K562 (cell line): ENCODE measurements around the gene FIBP. TPM values are rescaled to one million over a fixed set of nuclear protein-coding genes. Genes with fewer than 3 reads are reported as not detected.

Source experiments
- BCOR ChIP-seq: fragments of 450-650 bp; IDR thresholded peaks from 2 replicates; pipeline ENCODE4 v1.6.1; 2016
- CBFA2T3 ChIP-seq: fragments of 450-650 bp; IDR thresholded peaks from 2 replicates; pipeline ENCODE4 v1.6.1; 2017
- FOS ChIP-seq: IDR thresholded peaks from 3 replicates; pipeline ENCODE4 v1.6.1; 2011; ENCODE audit not compliant: insufficient read length; ENCODE audit errors: extremely low read depth
- ID3 ChIP-seq, 2 experiments: fragments of 250-450 bp in 1 of 2; fragments of 450-650 bp in 1 of 2; sonication (Bioruptor Pico) in 1 of 2; IDR thresholded peaks; 2 replicates each; pipeline versions ENCODE4 v1.6.1 to v1.8.0; 2016 to 2021; ENCODE audit warnings: mild to moderate bottlenecking in 2 of 2, moderate library complexity in 2 of 2, missing compliant biosample characterization in 1 of 2, missing genetic modification characterization in 1 of 2
- IRF1 ChIP-seq: sonication (generic); formaldehyde crosslinking; IDR thresholded peaks from 2 replicates; pipeline ENCODE4 v1.8.0; 2022; ENCODE audit warnings: missing genetic modification reagents, mild to moderate bottlenecking, borderline replicate concordance
- KLF16 ChIP-seq: IDR thresholded peaks from 2 replicates; pipeline ENCODE4 v1.6.1; 2016; ENCODE audit warnings: antibody characterized with exemption
- NKRF ChIP-seq: fragments of 450-650 bp; IDR thresholded peaks from 2 replicates; pipeline ENCODE4 v1.6.1; 2016; ENCODE audit warnings: borderline replicate concordance
- POLR2B ChIP-seq: fragments of 450-650 bp; IDR thresholded peaks from 2 replicates; pipeline ENCODE4 v1.6.1; 2018; ENCODE audit warnings: low read depth; ENCODE audit not compliant: partially characterized antibody
- PPARD ChIP-seq: fragments of 250-450 bp; sonication (Bioruptor Pico); IDR thresholded peaks from 2 replicates; pipeline ENCODE4 v1.8.0; 2022; ENCODE audit warnings: inconsistent platforms, mild to moderate bottlenecking, moderate library complexity
- SETDB1 ChIP-seq: IDR thresholded peaks from one replicate; pipeline ENCODE4 v1.6.1; 2012; ENCODE audit warnings: low read length, control low read depth, inconsistent platforms
- ZC3H4 ChIP-seq: sonication (generic); formaldehyde crosslinking; IDR thresholded peaks from 2 replicates; pipeline ENCODE4 v1.9.0; 2021; ENCODE audit warnings: missing genetic modification reagents, borderline replicate concordance
- ZNF318 ChIP-seq, 2 experiments: fragments of 450-650 bp; IDR thresholded peaks; 2 replicates each; pipeline ENCODE4 v1.6.1; 2016; ENCODE audit warnings: mild to moderate bottlenecking in 2 of 2, borderline replicate concordance in 1 of 2, low read depth in 1 of 2, moderate library complexity in 1 of 2
- ZNF398 ChIP-seq: fragments of 250-450 bp; sonication (Bioruptor Pico); IDR thresholded peaks from 2 replicates; pipeline ENCODE4 v1.8.0; 2021; ENCODE audit warnings: moderate library complexity, mild to moderate bottlenecking, inconsistent platforms
- polyA plus RNA-seq, 8 experiments: library from polyadenylated mRNA; depleted of rRNA in 4 of 8; stranded (reverse) in 5 of 8; unstranded in 3 of 8; fragments of >200 nt; fragmentation: Nextera tagmentation in 2 of 8; fragmentation: Illumina TruSeq in 1 of 8; extraction: Ambion mirVana in 2 of 8; extraction: Trizol in 1 of 8; gene quantifications; 2 replicates each; pipeline versions ENCODE4 v1.2.1 to v1.2.3, GENCODE V29; 2011 to 2014; ENCODE audit warnings: inconsistent platforms in 1 of 8, missing spikeins in 1 of 8
- total RNA-seq, 7 experiments: library from RNA; depleted of rRNA in 6 of 7; stranded (reverse); fragments of >200 nt in 6 of 7; fragmentation: Illumina TruSeq in 2 of 7; extraction: Trizol in 2 of 7; gene quantifications; 2 replicates each; pipeline versions ENCODE4 v1.2.1 to v1.2.3, GENCODE V29; 2011 to 2021; ENCODE audit warnings: low replicate concordance in 1 of 7

Gene FIBP
- total and polyA plus RNA-seq, 9 of the 15 experiments (the other 6 are each of a cell fraction or from before 2014, with no cell fraction given), result 41.2 to 79.2 (median 48.6) TPM

GRCh38 chr11:65900125-65900898 is 12.0 kb upstream of the FIBP start, which contains the start of gene FOSL1 (continued):
- TF ChIP-seq ZNF318 (IDR thresholded peaks at IDR 0.05; ENCODE audit: borderline replicate concordance in 1 of 2, low read depth in 1 of 2) (0 out of 4 replicates have a peak, but pooled peaks of 1 of the 2 experiments have one; percentile 22), ZNF398 (no peak), CBFA2T3 (peak; percentile 16; the same call in 1 of the 2 replicates), PPARD (CRISPR knock-in tag) (no peak), FOS (no peak), SETDB1 (no peak), ID3 (CRISPR knock-in tag; IDR thresholded peaks at IDR 0.05) (no peak), ID3 (tag; IDR thresholded peaks at IDR 0.05) (peak; percentile 44; the same call in 1 of the 2 replicates), POLR2B (peak; percentile 82), ZC3H4 (CRISPR knock-in tag) (no peak), BCOR (no peak), IRF1 (CRISPR knock-in tag) (no peak), KLF16 (no peak), NKRF (peak; percentile 62; the same call in 1 of the 2 replicates)
